GM12872 (cell line): ENCODE results near the gene C4orf36.

Experiments
- CTCF ChIP-seq: IDR thresholded peaks from 3 replicates; pipeline ENCODE4 v1.5.1; 2011; ENCODE audit warnings: low read depth, mild to moderate bottlenecking, low read length, moderate library complexity; ENCODE audit not compliant: insufficient read depth

The C4orf36 gene

DNA sequence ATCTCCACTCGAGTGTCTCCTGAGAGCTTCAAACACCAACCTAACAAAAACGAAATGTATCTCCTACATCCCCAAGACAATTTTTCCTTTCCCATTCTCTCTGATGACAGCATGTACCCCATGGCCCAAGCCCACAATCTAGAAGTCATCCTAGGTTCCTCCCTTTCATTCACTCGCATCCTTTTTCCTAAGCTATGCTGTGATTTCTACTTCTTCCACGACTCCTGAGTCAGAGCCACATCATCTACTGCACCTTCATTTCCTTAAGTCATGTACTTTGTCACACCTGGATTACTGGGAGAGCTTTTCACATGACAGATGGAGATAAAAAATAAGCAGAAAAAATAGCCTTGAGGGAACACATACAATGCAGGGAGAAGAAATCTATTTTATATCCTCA, 20.1 kb downstream of the C4orf36 start:
- TF ChIP-seq CTCF = no peak

- no peak for TF ChIP-seq CTCF
Observed at GRCh38 chr4:86870442-86871069, 21.7 kb downstream of the C4orf36 start.

- no peak for TF ChIP-seq CTCF
Observed at GRCh38 chr4:86857341-86858052, 34.7 kb downstream of the C4orf36 start.

GRCh38 chr4:86856896-86857295, 35.3 kb downstream of the C4orf36 start:
- no peak for TF ChIP-seq CTCF

DNA sequence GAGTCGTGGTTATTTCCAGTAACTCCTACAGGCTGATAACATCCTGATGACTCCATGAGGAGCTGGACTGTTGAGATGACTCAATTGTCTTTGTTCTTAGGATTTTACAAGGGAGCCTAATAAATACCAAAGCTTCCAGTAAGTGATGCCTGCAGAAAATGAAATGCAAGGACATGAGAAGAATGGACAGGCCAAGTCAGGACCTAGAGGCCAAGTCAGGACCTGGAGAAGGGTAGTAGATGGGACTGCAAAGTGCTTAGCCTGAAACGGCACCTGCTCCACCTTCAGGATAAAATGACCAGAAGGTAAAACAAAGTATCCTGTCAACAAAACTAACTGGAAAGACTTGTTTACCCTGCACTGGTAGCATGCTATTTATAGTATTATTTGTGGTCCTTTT, 36.6 kb downstream of the C4orf36 start:
- TF ChIP-seq CTCF = no peak

GRCh38 chr4:86853209-86853608, 39.0 kb downstream of the C4orf36 start:
- no peak for TF ChIP-seq CTCF

DNA sequence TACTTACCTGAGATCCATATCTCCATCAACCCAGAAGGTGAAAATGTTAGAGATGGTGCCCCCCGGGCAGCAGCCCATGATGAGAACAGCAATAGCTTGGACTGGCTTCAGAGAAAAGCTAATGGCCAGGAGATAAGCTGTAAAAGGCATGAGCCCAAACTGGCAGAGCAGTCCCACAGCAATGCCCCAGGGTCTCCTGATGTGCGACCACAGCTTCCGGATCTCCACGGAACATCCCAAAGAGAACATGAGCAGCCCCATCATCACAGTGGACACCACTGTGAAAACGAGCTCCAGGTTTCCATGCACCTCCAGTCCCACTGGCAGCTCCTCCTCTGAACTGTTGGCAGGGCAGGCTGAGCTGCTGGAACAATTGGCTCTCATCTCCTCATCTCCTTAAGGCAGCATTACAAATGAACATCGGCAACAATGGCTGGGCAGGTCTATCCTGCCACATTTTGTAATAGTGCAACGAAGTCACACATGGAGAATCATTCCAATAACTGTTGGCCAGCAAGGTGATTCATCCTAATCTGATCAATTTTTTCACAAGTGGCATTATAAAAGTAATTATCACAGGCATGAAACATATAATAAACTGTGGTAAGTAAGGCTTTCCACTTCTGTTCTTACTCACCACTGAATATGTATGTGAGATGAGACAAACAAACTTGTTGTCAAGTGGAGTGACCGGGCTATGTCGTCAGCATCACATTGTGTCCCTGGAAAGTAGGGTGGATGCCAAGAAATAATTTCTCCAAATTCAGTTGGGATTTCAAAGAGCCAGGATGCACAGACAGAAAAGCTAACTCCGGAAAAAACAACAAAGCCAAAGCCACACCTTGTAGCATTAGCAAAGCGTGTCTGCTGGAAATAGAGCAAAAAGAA, 43.2 kb downstream of the C4orf36 start, which contains the start of gene SLC10A6:
TSS of gene SLC10A6 (minus strand) at position 653 of the 888 bp plus-strand sequence. CDS start at position 384, 269 bp downstream.
- no peak for TF ChIP-seq CTCF
